H1 (cell line): ENCODE results near the gene MYOM1. TPM values are rescaled to one million over a fixed set of nuclear protein-coding genes. Genes with fewer than 3 reads are reported as not detected.

Source experiments
- CTCF ChIA-PET: fragments of 300-600 bp; sonication (Branson Sonifier 250); formaldehyde crosslinking; loops from one replicate; lab custom pipeline; 2021; ENCODE audit not compliant: partially characterized antibody; lab: Charles Lee
- POLR2A ChIA-PET: fragments of 300-600 bp; sonication (Branson Sonifier 250); formaldehyde crosslinking; loops from one replicate; lab custom pipeline; 2021; ENCODE audit warnings: inconsistent platforms; ENCODE audit not compliant: partially characterized antibody; lab: Charles Lee
- DNase-seq, 2 experiments: peaks; one replicate each; pipeline versions ENCODE4 v3.0.0 to v3.0.0-alpha.2; 2010 to 2022; ENCODE audit warnings: low spot score in 2 of 2, low read depth in 1 of 2, mixed read lengths in 1 of 2
- FAIRE-seq: peaks from 2 replicates; lab custom pipeline; 2011; peaks lifted over from hg19 to GRCh38; lab: Jason Lieb, UNC
- H2AFZ ChIP-seq: 2 replicates; pipeline ENCODE4 v1.8.1; 2012; ENCODE audit warnings: low read length, inconsistent platforms
- H2AK5ac ChIP-seq: 2 replicates; pipeline ENCODE4 v1.6.1; 2013; ENCODE audit warnings: low read depth, low read length
- H2BK120ac ChIP-seq: replicated peaks from 2 replicates; pipeline ENCODE3; 2013; ENCODE audit warnings: low read depth, low read length, inconsistent platforms
- H2BK12ac ChIP-seq: 2 replicates; pipeline ENCODE4 v1.6.1; 2013; ENCODE audit warnings: low read depth, low read length
- H2BK15ac ChIP-seq: 2 replicates; pipeline ENCODE4 v1.6.1; 2013; ENCODE audit warnings: low read length
- H2BK20ac ChIP-seq: 2 replicates; pipeline ENCODE4 v1.6.1; 2013; ENCODE audit warnings: low read length
- H2BK5ac ChIP-seq: 2 replicates; pipeline ENCODE4 v1.6.1; 2013; ENCODE audit warnings: low read depth, low read length
- H3K14ac ChIP-seq: 2 replicates; pipeline ENCODE4 v1.6.1; 2013; ENCODE audit warnings: inconsistent platforms; ENCODE audit not compliant: insufficient read length
- H3K18ac ChIP-seq: 2 replicates; pipeline ENCODE4 v1.6.1; 2013; ENCODE audit warnings: low read length; ENCODE audit errors: extremely low read depth
- H3K23ac ChIP-seq: 2 replicates; pipeline ENCODE4 v1.6.1; 2013; ENCODE audit warnings: inconsistent platforms; ENCODE audit not compliant: insufficient read length
- H3K23me2 ChIP-seq: 2 replicates; pipeline ENCODE4 v1.6.1; 2013; ENCODE audit warnings: low read depth, low read length
- H3K27ac ChIP-seq: 2 replicates; pipeline ENCODE4 v1.6.1; 2011; ENCODE audit warnings: low read depth, low read length, inconsistent platforms
- H3K27me3 ChIP-seq, 4 experiments: replicated peaks in 1 of 4; 1 replicate in 1 of 4; 2 replicates in 3 of 4; pipeline versions ENCODE4 v1.6.1 to v1.8.1; 2011 to 2013; ENCODE audit warnings: low read length in 3 of 4, mild to moderate bottlenecking in 3 of 4, inconsistent platforms in 2 of 4, mixed read lengths in 2 of 4, moderate library complexity in 1 of 4; ENCODE audit not compliant: control insufficient read depth in 3 of 4, insufficient read depth in 3 of 4; ENCODE audit errors: extremely low read depth in 1 of 4
- H3K36me3 ChIP-seq, 4 experiments: 2 replicates each; pipeline versions ENCODE4 v1.6.1 to v1.8.1; 2011 to 2013; ENCODE audit warnings: mild to moderate bottlenecking in 4 of 4, low read length in 3 of 4, moderate library complexity in 2 of 4, control low read depth in 1 of 4, inconsistent platforms in 1 of 4; ENCODE audit not compliant: insufficient read depth in 4 of 4, control insufficient read depth in 2 of 4
- H3K4ac ChIP-seq: replicated peaks from 2 replicates; pipeline ENCODE3; 2013; ENCODE audit warnings: low read length, low read depth, mixed read lengths, inconsistent platforms; ENCODE audit not compliant: insufficient read length
- H3K4me1 ChIP-seq, 4 experiments: replicated peaks in 1 of 4; 1 replicate in 1 of 4; 2 replicates in 3 of 4; pipeline versions ENCODE4 v1.6.1 to v1.8.1; 2011 to 2013; ENCODE audit warnings: low read length in 3 of 4, inconsistent platforms in 2 of 4, mixed read lengths in 1 of 4; ENCODE audit not compliant: insufficient read depth in 4 of 4, control insufficient read depth in 3 of 4
- H3K4me2 ChIP-seq, 2 experiments: 2 replicates each; pipeline versions ENCODE4 v1.6.1 to v1.8.1; 2011 to 2013; ENCODE audit warnings: low read depth in 2 of 2, low read length in 2 of 2, control low read depth in 1 of 2, inconsistent platforms in 1 of 2, mild to moderate bottlenecking in 1 of 2; ENCODE audit not compliant: insufficient read depth in 1 of 2
- H3K4me3 ChIP-seq, 4 experiments: fragments of 200-600, 300-600 bp in 1 of 4; sonication (generic), shearing (Covaris generic), sonication (Bioruptor Twin) in 1 of 4; 2 replicates each; pipeline versions ENCODE4 v1.5.1 to v1.8.1; 2011 to 2016; ENCODE audit warnings: low read length in 4 of 4, low read depth in 3 of 4, control low read depth in 2 of 4, inconsistent platforms in 2 of 4, mild to moderate bottlenecking in 2 of 4, mixed read lengths in 1 of 4, moderate library complexity in 1 of 4; ENCODE audit not compliant: insufficient read depth in 2 of 4; ENCODE audit errors: extremely low read depth in 1 of 4
- H3K56ac ChIP-seq: replicated peaks from 2 replicates; pipeline ENCODE3; 2013; ENCODE audit warnings: low read depth, mild to moderate bottlenecking, mixed read lengths, low read length, inconsistent platforms; ENCODE audit not compliant: insufficient read length
- H3K79me1 ChIP-seq: 2 replicates; pipeline ENCODE4 v1.6.1; 2013; ENCODE audit warnings: low read depth, low read length, control low read depth
- H3K79me2 ChIP-seq, 2 experiments: 2 replicates each; pipeline versions ENCODE4 v1.6.1 to v1.8.1; 2012 to 2013; ENCODE audit warnings: low read length in 2 of 2, mild to moderate bottlenecking in 2 of 2, inconsistent platforms in 1 of 2; ENCODE audit not compliant: insufficient read depth in 2 of 2, control insufficient read depth in 1 of 2
- H3K9ac ChIP-seq, 4 experiments: replicated peaks in 1 of 4; 1 replicate in 1 of 4; 2 replicates in 3 of 4; pipeline versions ENCODE4 v1.6.1 to v1.8.1; 2011 to 2013; ENCODE audit warnings: low read depth in 3 of 4, low read length in 3 of 4, control low read depth in 2 of 4, mild to moderate bottlenecking in 2 of 4, moderate library complexity in 2 of 4, inconsistent platforms in 1 of 4; ENCODE audit errors: extremely low read depth in 1 of 4
- H3K9me3 ChIP-seq, 2 experiments: 2 replicates each; pipeline versions ENCODE4 v1.6.1 to v1.8.1; 2012 to 2013; ENCODE audit warnings: mild to moderate bottlenecking in 2 of 2, moderate library complexity in 2 of 2, control low read depth in 1 of 2, inconsistent platforms in 1 of 2, low read depth in 1 of 2, low read length in 1 of 2, mixed read lengths in 1 of 2; ENCODE audit not compliant: insufficient read depth in 2 of 2
- H4K20me1 ChIP-seq, 2 experiments: replicated peaks in 1 of 2; 2 replicates each; pipeline versions ENCODE3 to v1.8.1; 2011 to 2013; ENCODE audit warnings: inconsistent platforms in 2 of 2, low read length in 2 of 2, mild to moderate bottlenecking in 1 of 2; ENCODE audit not compliant: insufficient read depth in 2 of 2, control insufficient read depth in 1 of 2
- H4K5ac ChIP-seq: 2 replicates; pipeline ENCODE4 v1.6.1; 2013; ENCODE audit warnings: low read length, low read depth, mixed read lengths, inconsistent platforms; ENCODE audit not compliant: insufficient read length
- H4K8ac ChIP-seq: 2 replicates; pipeline ENCODE4 v1.8.0; 2013; ENCODE audit warnings: mild to moderate bottlenecking, moderate library complexity, low read length, inconsistent platforms; ENCODE audit not compliant: insufficient read depth; ENCODE audit errors: extremely low read depth
- H4K91ac ChIP-seq: replicated peaks from 2 replicates; pipeline ENCODE3; 2013; ENCODE audit warnings: low read length, mixed read lengths, inconsistent platforms; ENCODE audit not compliant: insufficient read length
- CTCF ChIP-seq, 3 experiments: IDR thresholded peaks; 1 replicate in 2 of 3; 2 replicates in 1 of 3; pipeline versions ENCODE4 v1.5.1 to v1.6.1; 2011; ENCODE audit warnings: low read length in 3 of 3, mild to moderate bottlenecking in 3 of 3, inconsistent platforms in 2 of 3, low read depth in 1 of 3, moderate library complexity in 1 of 3; ENCODE audit not compliant: insufficient read depth in 1 of 3; ENCODE audit errors: control extremely low read depth in 1 of 3
- GABPA ChIP-seq: IDR thresholded peaks from 2 replicates; pipeline ENCODE4 v1.6.1; 2011; ENCODE audit warnings: mild to moderate bottlenecking, low read length, moderate library complexity, borderline replicate concordance; ENCODE audit not compliant: insufficient read depth
- KDM1A ChIP-seq: fragments of 200-600, 300-600 bp; sonication (generic); IDR thresholded peaks from 2 replicates; pipeline ENCODE4 v1.7.1; 2016; ENCODE audit warnings: mild to moderate bottlenecking, low read length, borderline replicate concordance
- NRF1 ChIP-seq: IDR thresholded peaks from 2 replicates; pipeline ENCODE4 v1.6.1; 2011; ENCODE audit warnings: mild to moderate bottlenecking, low read depth, low read length, improper control_type of control experiment
- SP1 ChIP-seq: IDR thresholded peaks from 2 replicates; pipeline ENCODE4 v1.6.1; 2011; ENCODE audit warnings: low read depth, low read length
- WGBS, 2 experiments: shearing (Covaris generic) in 1 of 2; methylation state at CpG; one replicate each; pipeline versions ENCODE4 v1.1.6 to v1.1.7; 2013 to 2015; ENCODE audit warnings: low lambda C conversion rate in 2 of 2, mixed read lengths in 2 of 2, inconsistent platforms in 1 of 2, low coverage in 1 of 2, missing lambda C conversion rate in 1 of 2; ENCODE audit not compliant: insufficient replicate concordance in 2 of 2, insufficient coverage in 1 of 2, insufficient read length in 1 of 2; ENCODE audit errors: extremely low coverage in 1 of 2, missing lambda C conversion rate in 1 of 2; 5-methylcytosine and 5-hydroxymethylcytosine counted together
- polyA plus RNA-seq, 7 experiments: library from polyadenylated mRNA; depleted of rRNA in 3 of 7; stranded (reverse) in 5 of 7; unstranded in 2 of 7; fragments of >200 nt in 5 of 7; fragments of 200-250 nt in 2 of 7; gene quantifications; 1 replicate in 5 of 7; 2 replicates in 1 of 7; 4 replicates in 1 of 7; pipeline versions ENCODE4 v1.2.1 to v1.2.3, GENCODE V29; 2011 to 2013; ENCODE audit warnings: missing spikeins in 2 of 7, mixed read lengths in 2 of 7
- total RNA-seq: library from RNA; stranded (reverse); fragmentation: NEBNext Ultra II Directional; extraction: Animal tissue kit (Norgen Biotek cat#: 25700); gene quantifications from 2 replicates; pipeline ENCODE4 v1.2.1, GENCODE V29; 2021

MYOM1 gene
- total and polyA plus RNA-seq, 2 of the 8 experiments (the other 6 are each of a cell fraction or from before 2014, with no cell fraction given) = 0.06 to 0.32 TPM

GRCh38 chr18:3230401-3231334 lies 10.9 kb upstream of the MYOM1 start:
- POLR2A ChIA-PET = interaction anchor here (0.6 to 1.5 kb wide), 4 partner anchors 10 to 115 kb away, joined by 3 to 5 read pairs (median 4); partner anchors contain the start of gene MYL12A
- H2BK120ac ChIP-seq = no peak overlapping the region
- H2BK12ac ChIP-seq = no peak overlapping the region
- H2BK5ac ChIP-seq = no peak overlapping the region
- no peaks in the 10 kb centered on the region for H3K23me2 ChIP-seq
- no peaks in the 10 kb centered on the region for H4K20me1 ChIP-seq
- H3K4me2 ChIP-seq = peak overlapping the region in 1 of 2 experiments; percentile 45; a peak in 3 of 4 replicates
- H3K9ac ChIP-seq = no peak overlapping the region
- H3K79me1 ChIP-seq = no peaks in the 10 kb centered on the region
- no peaks in the 10 kb centered on the region; a peak in 1 of 7 replicates for H3K27me3 ChIP-seq
- WGBS, 2 experiments = 77% methylated on average over 9 of the region's 9 CpGs; no CpG with 5 or more reads in 1 of the 2 experiments
- FAIRE-seq = no peak
- no peak overlapping the region for H3K27ac ChIP-seq
- H3K4me1 ChIP-seq = peaks cover 0 to 8% (median 2%) of the 10 kb centered on the region in 4 experiments; a peak in 4 of 7 replicates
- no peak for DNase-seq
- no peaks in the 10 kb centered on the region for H3K9me3 ChIP-seq
- H3K79me2 ChIP-seq = no peaks in the 10 kb centered on the region
- H4K5ac ChIP-seq = no peak overlapping the region
- H3K14ac ChIP-seq = no peak overlapping the region
- no peak overlapping the region for H4K8ac ChIP-seq
- no peak overlapping the region for H3K56ac ChIP-seq
- H3K23ac ChIP-seq = no peak overlapping the region
- no peak overlapping the region for H2AK5ac ChIP-seq
- no peak overlapping the region for H3K18ac ChIP-seq
- TF ChIP-seq KDM1A = peak; percentile 81
- no peak for TF ChIP-seq CTCF (IDR thresholded peaks at IDR 0.05; ENCODE audit: control extremely low read depth in 1 of 3, insufficient read depth in 1 of 3, low read depth in 1 of 3, low read length in 3 of 3)
- TF ChIP-seq GABPA = no peak
- 0 out of 2 replicates have a peak, but pooled peaks have one; percentile 23 for TF ChIP-seq SP1
- no peak for TF ChIP-seq NRF1
- CTCF ChIA-PET = no interaction called here
- H3K36me3 ChIP-seq = no peaks in the 10 kb centered on the region
- H4K91ac ChIP-seq = no peak overlapping the region
- no peak overlapping the region; the same call in 1 of the 2 replicates for H2AFZ ChIP-seq
- no peak overlapping the region for H2BK20ac ChIP-seq
- H3K4me3 ChIP-seq = no peak overlapping the region
- no peak overlapping the region for H3K4ac ChIP-seq
- no peak overlapping the region; the same call in 1 of the 2 replicates for H2BK15ac ChIP-seq
